HCT116 (cell line): Measurements from ENCODE around the gene TTBK1.

Source experiments
- CBX3 ChIP-seq: IDR thresholded peaks from 2 replicates; pipeline ENCODE4 v1.6.1; 2012; ENCODE audit warnings: low read depth
- EGR1 ChIP-seq: IDR thresholded peaks from 2 replicates; pipeline ENCODE4 v1.6.1; 2012; ENCODE audit warnings: low read depth
- EZH2 ChIP-seq: fragments of 200-600 bp; sonication (generic); IDR thresholded peaks from 2 replicates; pipeline ENCODE4 v1.6.1; 2017; ENCODE audit warnings: antibody characterized with exemption, mixed run types
- EZH2phosphoT487 ChIP-seq: fragments of 200-600 bp; IDR thresholded peaks from 2 replicates; pipeline ENCODE4 v1.6.1; 2018; ENCODE audit warnings: antibody characterized with exemption, borderline replicate concordance
- POLR2A ChIP-seq: IDR thresholded peaks from 2 replicates; pipeline ENCODE4 v1.7.0; 2011; ENCODE audit warnings: borderline replicate concordance; ENCODE audit not compliant: insufficient read depth, insufficient read length; ENCODE audit errors: extremely low read depth
- POLR2AphosphoS5 ChIP-seq: IDR thresholded peaks from 2 replicates; pipeline ENCODE4 v1.6.1; 2011; ENCODE audit warnings: mild to moderate bottlenecking, low read depth, low read length, moderate library complexity
- SIN3A ChIP-seq: IDR thresholded peaks from 2 replicates; pipeline ENCODE4 v1.6.1; 2012; ENCODE audit warnings: low read depth
- YY1 ChIP-seq: IDR thresholded peaks from 2 replicates; pipeline ENCODE4 v1.6.1; 2011; ENCODE audit warnings: low read length, low read depth, moderate library complexity, mild to moderate bottlenecking; ENCODE audit not compliant: insufficient replicate concordance; ENCODE audit errors: extremely low read depth
- TF ChIP-seq, protein P1 (sequence below), 3 experiments: fragments of 200-600 bp in 1 of 3; sonication (generic) in 1 of 3; IDR thresholded peaks in 2 of 3; conservative IDR thresholded peaks in 1 of 3; 2 replicates each; pipeline ENCODE4 v1.5.1; 2012 to 2017; ENCODE audit warnings: low read depth in 2 of 3, low read length in 2 of 3, antibody characterized with exemption in 1 of 3, borderline replicate concordance in 1 of 3, control low read depth in 1 of 3, mild to moderate bottlenecking in 1 of 3, mixed read lengths in 1 of 3, mixed run types in 1 of 3, moderate library complexity in 1 of 3; ENCODE audit not compliant: insufficient read depth in 1 of 3
- TF ChIP-seq, protein P2 (sequence below): IDR thresholded peaks from 2 replicates; pipeline ENCODE4 v1.6.1; 2012
- TF ChIP-seq, protein P3 (sequence below): IDR thresholded peaks from 2 replicates; pipeline ENCODE4 v1.6.1; 2011; ENCODE audit warnings: mild to moderate bottlenecking, low read length, moderate library complexity; ENCODE audit not compliant: insufficient replicate concordance; ENCODE audit errors: extremely low read depth
- TF ChIP-seq, protein P4 (sequence below): IDR thresholded peaks from 2 replicates; pipeline ENCODE4 v1.6.1; 2012

- TF ChIP-seq, protein P1, sequence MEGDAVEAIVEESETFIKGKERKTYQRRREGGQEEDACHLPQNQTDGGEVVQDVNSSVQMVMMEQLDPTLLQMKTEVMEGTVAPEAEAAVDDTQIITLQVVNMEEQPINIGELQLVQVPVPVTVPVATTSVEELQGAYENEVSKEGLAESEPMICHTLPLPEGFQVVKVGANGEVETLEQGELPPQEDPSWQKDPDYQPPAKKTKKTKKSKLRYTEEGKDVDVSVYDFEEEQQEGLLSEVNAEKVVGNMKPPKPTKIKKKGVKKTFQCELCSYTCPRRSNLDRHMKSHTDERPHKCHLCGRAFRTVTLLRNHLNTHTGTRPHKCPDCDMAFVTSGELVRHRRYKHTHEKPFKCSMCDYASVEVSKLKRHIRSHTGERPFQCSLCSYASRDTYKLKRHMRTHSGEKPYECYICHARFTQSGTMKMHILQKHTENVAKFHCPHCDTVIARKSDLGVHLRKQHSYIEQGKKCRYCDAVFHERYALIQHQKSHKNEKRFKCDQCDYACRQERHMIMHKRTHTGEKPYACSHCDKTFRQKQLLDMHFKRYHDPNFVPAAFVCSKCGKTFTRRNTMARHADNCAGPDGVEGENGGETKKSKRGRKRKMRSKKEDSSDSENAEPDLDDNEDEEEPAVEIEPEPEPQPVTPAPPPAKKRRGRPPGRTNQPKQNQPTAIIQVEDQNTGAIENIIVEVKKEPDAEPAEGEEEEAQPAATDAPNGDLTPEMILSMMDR (IDR thresholded peaks at IDR 0.05 in 2 of 3, conservative IDR thresholded peaks at IDR 0.05 in 1 of 3; ENCODE audit: borderline replicate concordance in 1 of 3, insufficient read depth in 1 of 3, low read depth in 2 of 3, low read length in 2 of 3), result no peak
- TF ChIP-seq, protein P2, sequence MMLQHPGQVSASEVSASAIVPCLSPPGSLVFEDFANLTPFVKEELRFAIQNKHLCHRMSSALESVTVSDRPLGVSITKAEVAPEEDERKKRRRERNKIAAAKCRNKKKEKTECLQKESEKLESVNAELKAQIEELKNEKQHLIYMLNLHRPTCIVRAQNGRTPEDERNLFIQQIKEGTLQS, result no peak
- TF ChIP-seq, protein P3, sequence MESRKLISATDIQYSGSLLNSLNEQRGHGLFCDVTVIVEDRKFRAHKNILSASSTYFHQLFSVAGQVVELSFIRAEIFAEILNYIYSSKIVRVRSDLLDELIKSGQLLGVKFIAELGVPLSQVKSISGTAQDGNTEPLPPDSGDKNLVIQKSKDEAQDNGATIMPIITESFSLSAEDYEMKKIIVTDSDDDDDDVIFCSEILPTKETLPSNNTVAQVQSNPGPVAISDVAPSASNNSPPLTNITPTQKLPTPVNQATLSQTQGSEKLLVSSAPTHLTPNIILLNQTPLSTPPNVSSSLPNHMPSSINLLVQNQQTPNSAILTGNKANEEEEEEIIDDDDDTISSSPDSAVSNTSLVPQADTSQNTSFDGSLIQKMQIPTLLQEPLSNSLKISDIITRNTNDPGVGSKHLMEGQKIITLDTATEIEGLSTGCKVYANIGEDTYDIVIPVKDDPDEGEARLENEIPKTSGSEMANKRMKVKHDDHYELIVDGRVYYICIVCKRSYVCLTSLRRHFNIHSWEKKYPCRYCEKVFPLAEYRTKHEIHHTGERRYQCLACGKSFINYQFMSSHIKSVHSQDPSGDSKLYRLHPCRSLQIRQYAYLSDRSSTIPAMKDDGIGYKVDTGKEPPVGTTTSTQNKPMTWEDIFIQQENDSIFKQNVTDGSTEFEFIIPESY, result no peak
- TF ChIP-seq EZH2 (no peak), POLR2A (no peak), EZH2phosphoT487 (no peak), YY1 (no peak), EGR1 (no peak), CBX3 (no peak), POLR2AphosphoS5 (no peak), SIN3A (no peak)
- TF ChIP-seq, protein P4, sequence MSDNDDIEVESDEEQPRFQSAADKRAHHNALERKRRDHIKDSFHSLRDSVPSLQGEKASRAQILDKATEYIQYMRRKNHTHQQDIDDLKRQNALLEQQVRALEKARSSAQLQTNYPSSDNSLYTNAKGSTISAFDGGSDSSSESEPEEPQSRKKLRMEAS, result no peak
These were observed 25.0 kb downstream of the TTBK1 start for GRCh38 chr6:43268355-43268700.
